Measurements from ENCODE around the gene PWWP2B. TPM values are rescaled to one million over a fixed set of nuclear protein-coding genes. Genes with fewer than 3 reads are reported as not detected.

The PWWP2B gene
- total RNA-seq, 4 donors from 2014 or later, result 11.8 to 25.5 (median 14.3) TPM

DNA sequence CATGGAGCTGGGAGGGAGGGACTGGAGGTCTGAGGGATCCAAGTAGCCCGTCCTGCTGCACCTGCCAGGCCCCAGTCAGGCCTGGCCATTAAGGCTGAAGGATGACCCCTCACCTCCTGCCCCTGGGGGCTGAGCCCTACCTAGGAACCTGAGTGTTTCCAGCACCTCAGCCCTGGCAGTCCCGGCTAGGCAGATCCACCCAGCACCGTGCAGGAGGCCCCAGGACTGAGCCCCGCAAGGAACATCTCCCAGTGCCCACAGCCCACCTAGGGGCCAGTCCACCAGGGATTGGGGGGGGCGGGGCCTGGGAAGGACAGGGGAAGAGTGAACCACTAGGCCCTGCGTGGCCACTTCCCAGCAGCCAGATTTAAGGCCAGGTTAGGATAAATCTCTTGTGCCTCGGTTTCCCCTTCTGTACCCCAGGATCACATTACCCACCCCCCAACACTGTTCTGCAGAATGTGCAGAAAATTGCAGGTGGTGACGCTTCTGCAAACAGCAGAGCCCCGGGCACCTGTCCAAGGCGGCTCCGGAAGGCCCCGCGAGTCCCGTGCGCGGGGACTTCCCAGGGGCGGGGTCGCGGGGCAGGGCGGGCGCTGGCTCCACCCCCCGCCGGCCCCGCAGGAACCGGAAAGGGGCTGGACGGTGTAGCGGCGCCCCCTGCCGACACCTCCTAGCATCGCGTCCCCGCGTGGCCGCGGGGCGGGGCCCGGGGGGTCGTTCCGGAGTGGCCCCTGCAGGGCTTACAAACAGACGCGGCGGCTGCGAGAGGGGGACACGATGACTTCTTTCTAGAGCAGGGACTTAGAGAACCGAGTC, 55.9 kb downstream of the PWWP2B start:
- H3K4me1 ChIP-seq, result peaks cover 15 to 35% (median 30%) of the 10 kb centered on the region in 4 donors
- intact Hi-C loops (cut with DNase I), result loop anchor here (1.0 to 2.0 kb wide), 2 partner anchors 65 to 228 kb away; no protein-coding TSS in a partner anchor
- DNase-seq (ENCODE audit: extremely low spot score), result no peak
- H3K27me3 ChIP-seq, result peaks cover 0 to 15% (median 0%) of the 10 kb centered on the region in 4 donors
- H3K4me3 ChIP-seq, result peak overlapping the region; percentile 9 to 43 (median 22)
- no peaks in the 10 kb centered on the region for H3K36me3 ChIP-seq
- H3K27ac ChIP-seq (replicated peaks in 1 of 4), result peak overlapping the region in 2 of 4 donors; percentile 26 to 40
- WGBS, result 53% methylated on average over 3 of the region's 45 CpGs
- no peaks in the 10 kb centered on the region for H3K9me3 ChIP-seq
- TF ChIP-seq EP300 (IDR thresholded peaks at IDR 0.05) (no peak), POLR2A (IDR thresholded peaks at IDR 0.05; ENCODE audit: low read depth) (no peak), POLR2AphosphoS5 (IDR thresholded peaks at IDR 0.05) (peak in 1 of 2 donors; percentile 37)
- TF ChIP-seq, protein P1, sequence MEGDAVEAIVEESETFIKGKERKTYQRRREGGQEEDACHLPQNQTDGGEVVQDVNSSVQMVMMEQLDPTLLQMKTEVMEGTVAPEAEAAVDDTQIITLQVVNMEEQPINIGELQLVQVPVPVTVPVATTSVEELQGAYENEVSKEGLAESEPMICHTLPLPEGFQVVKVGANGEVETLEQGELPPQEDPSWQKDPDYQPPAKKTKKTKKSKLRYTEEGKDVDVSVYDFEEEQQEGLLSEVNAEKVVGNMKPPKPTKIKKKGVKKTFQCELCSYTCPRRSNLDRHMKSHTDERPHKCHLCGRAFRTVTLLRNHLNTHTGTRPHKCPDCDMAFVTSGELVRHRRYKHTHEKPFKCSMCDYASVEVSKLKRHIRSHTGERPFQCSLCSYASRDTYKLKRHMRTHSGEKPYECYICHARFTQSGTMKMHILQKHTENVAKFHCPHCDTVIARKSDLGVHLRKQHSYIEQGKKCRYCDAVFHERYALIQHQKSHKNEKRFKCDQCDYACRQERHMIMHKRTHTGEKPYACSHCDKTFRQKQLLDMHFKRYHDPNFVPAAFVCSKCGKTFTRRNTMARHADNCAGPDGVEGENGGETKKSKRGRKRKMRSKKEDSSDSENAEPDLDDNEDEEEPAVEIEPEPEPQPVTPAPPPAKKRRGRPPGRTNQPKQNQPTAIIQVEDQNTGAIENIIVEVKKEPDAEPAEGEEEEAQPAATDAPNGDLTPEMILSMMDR (IDR thresholded peaks at IDR 0.05), result peak; percentile 97 to 100 (median 99)

DNA sequence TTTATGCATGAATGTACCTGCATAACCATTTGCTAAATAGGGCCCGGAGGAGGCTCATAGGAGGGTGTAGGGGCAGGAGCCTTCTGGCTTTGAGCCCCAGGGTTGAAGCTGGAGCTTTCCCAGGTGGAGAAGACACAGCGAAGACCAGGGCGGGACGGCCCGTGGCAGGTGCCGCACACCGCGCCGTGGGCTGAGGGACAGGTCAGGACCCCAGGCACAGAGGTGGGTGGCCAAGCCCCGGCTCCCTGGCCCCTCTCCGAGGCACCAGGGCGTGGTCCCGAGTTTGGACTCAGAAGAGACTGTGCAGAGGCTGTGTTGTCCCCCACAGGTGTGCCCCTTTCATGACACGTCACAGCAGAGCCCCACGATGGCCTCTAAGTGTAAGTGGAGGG, 56.5 kb downstream of the PWWP2B start:
- 63% methylated on average over 15 of the region's 15 CpGs for WGBS
- Histone ChIP-seq H3K9me3 (no peaks in the 10 kb centered on the region), H3K4me1 (peaks cover 15 to 35% (median 30%) of the 10 kb centered on the region in 4 donors), H3K27me3 (peaks cover 0 to 19% (median 0%) of the 10 kb centered on the region in 4 donors), H3K27ac (replicated peaks in 1 of 4) (peak overlapping the region in 1 of 4 donors; percentile 40), H3K4me3 (peak overlapping the region; percentile 9 to 43 (median 22)), H3K36me3 (no peaks in the 10 kb centered on the region)
- intact Hi-C loops (cut with DNase I), result loop anchor here (1.0 to 2.0 kb wide), 2 partner anchors 65 to 229 kb away; no protein-coding TSS in a partner anchor
- DNase-seq (ENCODE audit: extremely low spot score), result no peak
- TF ChIP-seq, protein P1 (IDR thresholded peaks at IDR 0.05), result no peak
- TF ChIP-seq EP300 (IDR thresholded peaks at IDR 0.05) (no peak), POLR2A (IDR thresholded peaks at IDR 0.05; ENCODE audit: low read depth) (no peak), POLR2AphosphoS5 (IDR thresholded peaks at IDR 0.05) (no peak)

DNA sequence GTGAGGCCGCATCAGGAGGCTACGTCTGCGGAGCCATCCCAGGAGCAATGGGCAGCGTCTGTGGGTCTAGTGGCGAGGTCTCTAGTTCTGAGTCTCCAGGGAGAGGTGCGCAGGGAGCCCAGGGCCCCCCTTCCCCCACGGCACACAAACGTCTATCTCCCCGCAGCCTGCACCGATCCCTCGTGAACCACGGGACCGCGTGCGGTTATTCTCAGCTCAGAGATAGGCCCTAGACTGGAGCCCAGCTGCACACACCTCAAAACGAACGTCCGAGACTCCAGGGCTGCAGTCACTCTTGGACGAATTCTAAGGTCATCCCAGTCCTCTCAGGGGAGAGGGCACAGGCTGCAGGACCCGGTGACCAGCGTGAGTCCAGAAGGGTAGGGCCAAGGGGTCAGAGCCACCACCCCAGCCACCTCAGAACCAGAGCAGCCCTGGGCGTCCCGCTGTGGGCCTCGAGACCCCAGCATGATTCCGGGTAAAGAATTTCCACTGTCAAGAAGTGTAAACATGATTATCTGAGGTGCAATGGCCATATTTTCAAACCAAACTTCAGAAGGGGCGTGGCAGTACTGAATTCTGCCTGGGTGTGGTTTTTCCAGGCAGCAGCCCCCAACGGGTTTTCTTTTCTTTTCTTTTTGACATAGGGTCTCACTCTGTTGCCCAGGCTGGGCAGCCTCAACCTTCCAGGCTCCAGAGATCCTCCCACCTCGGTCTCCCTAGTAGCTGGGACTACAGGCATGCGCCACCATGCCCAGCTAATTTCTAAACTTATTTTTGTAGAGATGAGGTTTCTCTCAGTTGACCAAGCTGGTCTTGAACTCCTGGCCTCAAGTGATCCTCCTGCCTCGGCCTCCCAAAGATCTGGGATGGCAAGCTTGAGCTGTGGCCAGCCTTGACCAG, 57.5 kb downstream of the PWWP2B start:
- Histone ChIP-seq H3K4me1 (peaks cover 19 to 37% (median 34%) of the 10 kb centered on the region in 4 donors), H3K27me3 (peaks cover 0 to 19% (median 0%) of the 10 kb centered on the region in 4 donors), H3K4me3 (no peak overlapping the region), H3K27ac (replicated peaks in 1 of 4) (no peak overlapping the region), H3K36me3 (no peaks in the 10 kb centered on the region), H3K9me3 (no peaks in the 10 kb centered on the region)
- no peak for TF ChIP-seq POLR2A (IDR thresholded peaks at IDR 0.05; ENCODE audit: low read depth)
- no peak for TF ChIP-seq POLR2AphosphoS5 (IDR thresholded peaks at IDR 0.05)
- TF ChIP-seq, protein P1 (IDR thresholded peaks at IDR 0.05), result no peak
- no peak for TF ChIP-seq EP300 (IDR thresholded peaks at IDR 0.05)
- DNase-seq (ENCODE audit: extremely low spot score), result no peak
- intact Hi-C loops (cut with DNase I), result no loop called here
- WGBS, result 93% methylated on average over 30 of the region's 30 CpGs

DNA sequence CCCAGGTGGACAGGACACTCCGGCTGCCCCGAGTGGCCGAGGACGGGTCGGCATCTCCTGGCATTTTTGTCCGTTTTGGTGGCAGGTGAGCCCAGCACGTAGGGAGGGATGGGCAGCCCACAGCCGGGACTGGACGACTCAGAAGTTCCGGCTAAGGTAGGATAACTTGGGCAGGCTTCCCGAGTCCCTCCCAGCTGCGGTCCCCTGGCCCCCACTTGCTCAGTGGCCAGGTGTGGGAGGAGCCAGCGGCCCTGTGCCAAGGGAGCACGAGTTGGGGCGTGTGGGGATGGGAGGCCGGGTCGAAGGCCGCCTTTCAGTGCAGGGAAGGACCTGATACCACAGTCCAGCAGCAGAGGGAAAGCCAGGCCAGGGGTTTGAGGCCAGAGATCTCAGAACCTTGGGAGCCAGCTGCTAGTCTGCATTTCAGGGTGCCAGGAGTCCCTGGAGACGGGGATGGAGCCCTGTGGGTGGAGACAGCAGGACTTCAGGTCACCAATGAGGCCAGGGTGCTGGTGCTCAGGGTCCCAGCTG, 58.5 kb downstream of the PWWP2B start:
- no peaks in the 10 kb centered on the region for H3K9me3 ChIP-seq
- no peak overlapping the region for H3K27ac ChIP-seq (replicated peaks in 1 of 4)
- no peak for DNase-seq (ENCODE audit: extremely low spot score)
- TF ChIP-seq POLR2A (IDR thresholded peaks at IDR 0.05; ENCODE audit: low read depth) (no peak), POLR2AphosphoS5 (IDR thresholded peaks at IDR 0.05) (no peak), EP300 (IDR thresholded peaks at IDR 0.05) (no peak)
- TF ChIP-seq, protein P1 (IDR thresholded peaks at IDR 0.05), result no peak
- H3K4me1 ChIP-seq, result peaks cover 19 to 41% (median 35%) of the 10 kb centered on the region in 4 donors
- H3K27me3 ChIP-seq, result peaks cover 0 to 19% (median 0%) of the 10 kb centered on the region in 4 donors
- intact Hi-C loops (cut with DNase I), result no loop called here
- no peaks in the 10 kb centered on the region for H3K36me3 ChIP-seq
- H3K4me3 ChIP-seq, result no peak overlapping the region
- 82% methylated on average over 16 of the region's 19 CpGs for WGBS

Measured in esophagus muscularis mucosa (tissue), 4 donors.